ENCODE measurements around the gene PRKCI.

- TF ChIP-seq, protein P1, sequence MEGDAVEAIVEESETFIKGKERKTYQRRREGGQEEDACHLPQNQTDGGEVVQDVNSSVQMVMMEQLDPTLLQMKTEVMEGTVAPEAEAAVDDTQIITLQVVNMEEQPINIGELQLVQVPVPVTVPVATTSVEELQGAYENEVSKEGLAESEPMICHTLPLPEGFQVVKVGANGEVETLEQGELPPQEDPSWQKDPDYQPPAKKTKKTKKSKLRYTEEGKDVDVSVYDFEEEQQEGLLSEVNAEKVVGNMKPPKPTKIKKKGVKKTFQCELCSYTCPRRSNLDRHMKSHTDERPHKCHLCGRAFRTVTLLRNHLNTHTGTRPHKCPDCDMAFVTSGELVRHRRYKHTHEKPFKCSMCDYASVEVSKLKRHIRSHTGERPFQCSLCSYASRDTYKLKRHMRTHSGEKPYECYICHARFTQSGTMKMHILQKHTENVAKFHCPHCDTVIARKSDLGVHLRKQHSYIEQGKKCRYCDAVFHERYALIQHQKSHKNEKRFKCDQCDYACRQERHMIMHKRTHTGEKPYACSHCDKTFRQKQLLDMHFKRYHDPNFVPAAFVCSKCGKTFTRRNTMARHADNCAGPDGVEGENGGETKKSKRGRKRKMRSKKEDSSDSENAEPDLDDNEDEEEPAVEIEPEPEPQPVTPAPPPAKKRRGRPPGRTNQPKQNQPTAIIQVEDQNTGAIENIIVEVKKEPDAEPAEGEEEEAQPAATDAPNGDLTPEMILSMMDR (IDR thresholded peaks at IDR 0.05; ENCODE audit: poor library complexity, severe bottlenecking): no peak
- TF ChIP-seq RAD21 (conservative IDR thresholded peaks at IDR 0.05) (no peak), POLR2AphosphoS5 (IDR thresholded peaks at IDR 0.05) (no peak)
Observed at GRCh38 chr3:170203457-170203856, 18.8 kb upstream of the PRKCI start.

Data from neural cell (in vitro differentiated cells).